HepG2 (cell line): ENCODE results near the gene WWP2. TPM values are rescaled to one million over a fixed set of nuclear protein-coding genes. Genes with fewer than 3 reads are reported as not detected.

Experiments used
- ELF1 ChIP-seq: sonication (generic); formaldehyde crosslinking; IDR thresholded peaks from 2 replicates; pipeline ENCODE4 v1.4.0; 2020; ENCODE audit warnings: missing genetic modification reagents
- GATAD2A ChIP-seq: IDR thresholded peaks from 2 replicates; pipeline ENCODE4 v1.6.1; 2016
- PAX8 ChIP-seq: sonication (generic); formaldehyde crosslinking; IDR thresholded peaks from 2 replicates; pipeline ENCODE4 v1.8.0; 2022; ENCODE audit warnings: mild to moderate bottlenecking, missing genetic modification reagents, borderline replicate concordance
- PHF21A ChIP-seq: sonication (generic); formaldehyde crosslinking; IDR thresholded peaks from 2 replicates; pipeline ENCODE4 v1.5.0; 2020; ENCODE audit warnings: mild to moderate bottlenecking, missing genetic modification reagents
- POGZ ChIP-seq: sonication (generic); formaldehyde crosslinking; IDR thresholded peaks from 2 replicates; pipeline ENCODE4 v1.4.0; 2020; ENCODE audit warnings: mild to moderate bottlenecking, missing genetic modification reagents
- PPARG ChIP-seq: conservative IDR thresholded peaks from 2 replicates; pipeline ENCODE4 v1.6.1; 2016; ENCODE audit warnings: missing biosample characterization, missing genetic modification reagents
- SNAPC2 ChIP-seq: sonication (generic); formaldehyde crosslinking; IDR thresholded peaks from 2 replicates; pipeline ENCODE4 v1.8.1; 2022; ENCODE audit warnings: mild to moderate bottlenecking, missing genetic modification reagents
- USF2 ChIP-seq, 2 experiments: sonication (generic) in 1 of 2; formaldehyde crosslinking in 1 of 2; IDR thresholded peaks; 2 replicates each; pipeline versions ENCODE4 v1.5.1 to v1.6.1; 2011 to 2020; ENCODE audit warnings: borderline replicate concordance in 1 of 2, low read depth in 1 of 2, low read length in 1 of 2, mild to moderate bottlenecking in 1 of 2, missing genetic modification reagents in 1 of 2, moderate library complexity in 1 of 2
- ZBTB25 ChIP-seq: IDR thresholded peaks from 2 replicates; pipeline ENCODE4 v1.6.1; 2018; ENCODE audit warnings: missing genetic modification reagents
- polyA plus RNA-seq, 8 experiments: library from polyadenylated mRNA; depleted of rRNA in 3 of 8; stranded (reverse) in 7 of 8; unstranded in 1 of 8; fragments of >200 nt; fragmentation: Illumina TruSeq in 4 of 8; extraction: Trizol in 4 of 8; gene quantifications; 2 replicates each; pipeline versions ENCODE4 v1.2.1 to v1.2.3, GENCODE V29; 2011 to 2016; ENCODE audit warnings: low read depth in 4 of 8, missing spikeins in 1 of 8, mixed read lengths in 1 of 8; ENCODE audit not compliant: insufficient read depth in 1 of 8
- total RNA-seq, 5 experiments: library from RNA; depleted of rRNA; stranded (reverse); fragments of >200 nt; fragmentation: Illumina TruSeq; extraction: Trizol; gene quantifications; 2 replicates each; pipeline ENCODE4 v1.2.3, GENCODE V29; 2016; ENCODE audit warnings: low read depth in 1 of 5
- TF ChIP-seq, protein P1 (sequence below): sonication (generic); formaldehyde crosslinking; IDR thresholded peaks from 2 replicates; pipeline ENCODE4 v1.5.1; 2020; ENCODE audit warnings: mild to moderate bottlenecking, missing genetic modification reagents, moderate library complexity
- TF ChIP-seq, protein P2 (sequence below): sonication (generic); formaldehyde crosslinking; IDR thresholded peaks from 2 replicates; pipeline ENCODE4 v1.4.0; 2020; ENCODE audit warnings: missing genetic modification reagents
- TF ChIP-seq, protein P3 (sequence below): sonication (generic); formaldehyde crosslinking; IDR thresholded peaks from 2 replicates; pipeline ENCODE4 v1.9.0; 2021; ENCODE audit warnings: missing genetic modification reagents, borderline replicate concordance

Gene WWP2
- total and polyA plus RNA-seq, 2 of the 13 experiments (the other 11 are each of a cell fraction or from before 2014, with no cell fraction given), result 11.4 to 28.2 TPM

GRCh38 chr16:69820926-69821541 is 58.9 kb downstream of the WWP2 start (continued):
- TF ChIP-seq PHF21A, result peak; percentile 61; the same call in 1 of the 2 replicates
- TF ChIP-seq USF2 (IDR thresholded peaks at IDR 0.05; ENCODE audit: low read depth, low read length), result no peak
- TF ChIP-seq USF2 (CRISPR knock-in tag; IDR thresholded peaks at IDR 0.05; ENCODE audit: borderline replicate concordance), result no peak
- TF ChIP-seq, protein P1, sequence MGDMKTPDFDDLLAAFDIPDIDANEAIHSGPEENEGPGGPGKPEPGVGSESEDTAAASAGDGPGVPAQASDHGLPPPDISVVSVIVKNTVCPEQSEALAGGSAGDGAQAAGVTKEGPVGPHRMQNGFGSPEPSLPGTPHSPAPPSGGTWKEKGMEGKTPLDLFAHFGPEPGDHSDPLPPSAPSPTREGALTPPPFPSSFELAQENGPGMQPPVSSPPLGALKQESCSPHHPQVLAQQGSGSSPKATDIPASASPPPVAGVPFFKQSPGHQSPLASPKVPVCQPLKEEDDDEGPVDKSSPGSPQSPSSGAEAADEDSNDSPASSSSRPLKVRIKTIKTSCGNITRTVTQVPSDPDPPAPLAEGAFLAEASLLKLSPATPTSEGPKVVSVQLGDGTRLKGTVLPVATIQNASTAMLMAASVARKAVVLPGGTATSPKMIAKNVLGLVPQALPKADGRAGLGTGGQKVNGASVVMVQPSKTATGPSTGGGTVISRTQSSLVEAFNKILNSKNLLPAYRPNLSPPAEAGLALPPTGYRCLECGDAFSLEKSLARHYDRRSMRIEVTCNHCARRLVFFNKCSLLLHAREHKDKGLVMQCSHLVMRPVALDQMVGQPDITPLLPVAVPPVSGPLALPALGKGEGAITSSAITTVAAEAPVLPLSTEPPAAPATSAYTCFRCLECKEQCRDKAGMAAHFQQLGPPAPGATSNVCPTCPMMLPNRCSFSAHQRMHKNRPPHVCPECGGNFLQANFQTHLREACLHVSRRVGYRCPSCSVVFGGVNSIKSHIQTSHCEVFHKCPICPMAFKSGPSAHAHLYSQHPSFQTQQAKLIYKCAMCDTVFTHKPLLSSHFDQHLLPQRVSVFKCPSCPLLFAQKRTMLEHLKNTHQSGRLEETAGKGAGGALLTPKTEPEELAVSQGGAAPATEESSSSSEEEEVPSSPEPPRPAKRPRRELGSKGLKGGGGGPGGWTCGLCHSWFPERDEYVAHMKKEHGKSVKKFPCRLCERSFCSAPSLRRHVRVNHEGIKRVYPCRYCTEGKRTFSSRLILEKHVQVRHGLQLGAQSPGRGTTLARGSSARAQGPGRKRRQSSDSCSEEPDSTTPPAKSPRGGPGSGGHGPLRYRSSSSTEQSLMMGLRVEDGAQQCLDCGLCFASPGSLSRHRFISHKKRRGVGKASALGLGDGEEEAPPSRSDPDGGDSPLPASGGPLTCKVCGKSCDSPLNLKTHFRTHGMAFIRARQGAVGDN (CRISPR knock-in tag), result peak; percentile 82
- no peak for TF ChIP-seq SNAPC2 (CRISPR knock-in tag)
- TF ChIP-seq, protein P2, sequence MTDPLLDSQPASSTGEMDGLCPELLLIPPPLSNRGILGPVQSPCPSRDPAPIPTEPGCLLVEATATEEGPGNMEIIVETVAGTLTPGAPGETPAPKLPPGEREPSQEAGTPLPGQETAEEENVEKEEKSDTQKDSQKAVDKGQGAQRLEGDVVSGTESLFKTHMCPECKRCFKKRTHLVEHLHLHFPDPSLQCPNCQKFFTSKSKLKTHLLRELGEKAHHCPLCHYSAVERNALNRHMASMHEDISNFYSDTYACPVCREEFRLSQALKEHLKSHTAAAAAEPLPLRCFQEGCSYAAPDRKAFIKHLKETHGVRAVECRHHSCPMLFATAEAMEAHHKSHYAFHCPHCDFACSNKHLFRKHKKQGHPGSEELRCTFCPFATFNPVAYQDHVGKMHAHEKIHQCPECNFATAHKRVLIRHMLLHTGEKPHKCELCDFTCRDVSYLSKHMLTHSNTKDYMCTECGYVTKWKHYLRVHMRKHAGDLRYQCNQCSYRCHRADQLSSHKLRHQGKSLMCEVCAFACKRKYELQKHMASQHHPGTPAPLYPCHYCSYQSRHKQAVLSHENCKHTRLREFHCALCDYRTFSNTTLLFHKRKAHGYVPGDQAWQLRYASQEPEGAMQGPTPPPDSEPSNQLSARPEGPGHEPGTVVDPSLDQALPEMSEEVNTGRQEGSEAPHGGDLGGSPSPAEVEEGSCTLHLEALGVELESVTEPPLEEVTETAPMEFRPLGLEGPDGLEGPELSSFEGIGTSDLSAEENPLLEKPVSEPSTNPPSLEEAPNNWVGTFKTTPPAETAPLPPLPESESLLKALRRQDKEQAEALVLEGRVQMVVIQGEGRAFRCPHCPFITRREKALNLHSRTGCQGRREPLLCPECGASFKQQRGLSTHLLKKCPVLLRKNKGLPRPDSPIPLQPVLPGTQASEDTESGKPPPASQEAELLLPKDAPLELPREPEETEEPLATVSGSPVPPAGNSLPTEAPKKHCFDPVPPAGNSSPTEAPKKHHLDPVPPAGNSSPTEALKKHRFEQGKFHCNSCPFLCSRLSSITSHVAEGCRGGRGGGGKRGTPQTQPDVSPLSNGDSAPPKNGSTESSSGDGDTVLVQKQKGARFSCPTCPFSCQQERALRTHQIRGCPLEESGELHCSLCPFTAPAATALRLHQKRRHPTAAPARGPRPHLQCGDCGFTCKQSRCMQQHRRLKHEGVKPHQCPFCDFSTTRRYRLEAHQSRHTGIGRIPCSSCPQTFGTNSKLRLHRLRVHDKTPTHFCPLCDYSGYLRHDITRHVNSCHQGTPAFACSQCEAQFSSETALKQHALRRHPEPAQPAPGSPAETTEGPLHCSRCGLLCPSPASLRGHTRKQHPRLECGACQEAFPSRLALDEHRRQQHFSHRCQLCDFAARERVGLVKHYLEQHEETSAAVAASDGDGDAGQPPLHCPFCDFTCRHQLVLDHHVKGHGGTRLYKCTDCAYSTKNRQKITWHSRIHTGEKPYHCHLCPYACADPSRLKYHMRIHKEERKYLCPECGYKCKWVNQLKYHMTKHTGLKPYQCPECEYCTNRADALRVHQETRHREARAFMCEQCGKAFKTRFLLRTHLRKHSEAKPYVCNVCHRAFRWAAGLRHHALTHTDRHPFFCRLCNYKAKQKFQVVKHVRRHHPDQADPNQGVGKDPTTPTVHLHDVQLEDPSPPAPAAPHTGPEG, result no peak
- TF ChIP-seq, protein P3, sequence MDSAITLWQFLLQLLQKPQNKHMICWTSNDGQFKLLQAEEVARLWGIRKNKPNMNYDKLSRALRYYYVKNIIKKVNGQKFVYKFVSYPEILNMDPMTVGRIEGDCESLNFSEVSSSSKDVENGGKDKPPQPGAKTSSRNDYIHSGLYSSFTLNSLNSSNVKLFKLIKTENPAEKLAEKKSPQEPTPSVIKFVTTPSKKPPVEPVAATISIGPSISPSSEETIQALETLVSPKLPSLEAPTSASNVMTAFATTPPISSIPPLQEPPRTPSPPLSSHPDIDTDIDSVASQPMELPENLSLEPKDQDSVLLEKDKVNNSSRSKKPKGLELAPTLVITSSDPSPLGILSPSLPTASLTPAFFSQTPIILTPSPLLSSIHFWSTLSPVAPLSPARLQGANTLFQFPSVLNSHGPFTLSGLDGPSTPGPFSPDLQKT (CRISPR knock-in tag), result no peak
- TF ChIP-seq PAX8 (CRISPR knock-in tag), result 0 out of 2 replicates have a peak, but pooled peaks have one; percentile 42
- peak; percentile 9; the same call in 1 of the 2 replicates for TF ChIP-seq ELF1
- TF ChIP-seq GATAD2A, result peak; percentile 89
- TF ChIP-seq PPARG, result no peak; the same call in 1 of the 2 replicates
- TF ChIP-seq POGZ (CRISPR knock-in tag), result peak; percentile 55; the same call in 1 of the 2 replicates
- TF ChIP-seq ZBTB25 (CRISPR knock-in tag), result no peak
